HUES6 (cell line): ENCODE data around the gene CD79A.

Source experiments
- H3K27ac ChIP-seq: 2 replicates; pipeline ENCODE4 v1.7.0; 2013; ENCODE audit warnings: low read depth, mild to moderate bottlenecking, low read length, inconsistent platforms
- H3K27me3 ChIP-seq: 2 replicates; pipeline ENCODE4 v1.6.1; 2013; ENCODE audit warnings: low read length; ENCODE audit not compliant: control insufficient read depth, insufficient read depth
- H3K36me3 ChIP-seq: 2 replicates; pipeline ENCODE4 v1.6.1; 2013; ENCODE audit warnings: low read length; ENCODE audit not compliant: control insufficient read depth, insufficient read depth
- H3K4me1 ChIP-seq: 2 replicates; pipeline ENCODE4 v1.6.1; 2013; ENCODE audit warnings: low read length; ENCODE audit not compliant: control insufficient read depth, insufficient read depth
- H3K4me3 ChIP-seq: 2 replicates; pipeline ENCODE4 v1.5.1; 2013; ENCODE audit warnings: low read depth, low read length
- H3K9ac ChIP-seq: one replicate; pipeline ENCODE4 v1.6.1; 2013; ENCODE audit warnings: mild to moderate bottlenecking, low read length
- H3K9me3 ChIP-seq: 2 replicates; pipeline ENCODE4 v1.6.1; 2013; ENCODE audit warnings: low read depth, low read length; ENCODE audit not compliant: control insufficient read depth, insufficient read depth

The CD79A gene

GRCh38 chr19:41915776-41916414, 38.8 kb downstream of the CD79A start:
- no peak overlapping the region for H3K4me3 ChIP-seq
- H3K27ac ChIP-seq = no peak overlapping the region
- no peak overlapping the region for H3K9ac ChIP-seq
- H3K27me3 ChIP-seq = peaks cover 100% of the 10 kb centered on the region
- no peaks in the 10 kb centered on the region for H3K36me3 ChIP-seq
- peaks cover 13% of the 10 kb centered on the region; the same call in 1 of the 2 replicates for H3K4me1 ChIP-seq
- H3K9me3 ChIP-seq = no peaks in the 10 kb centered on the region

DNA sequence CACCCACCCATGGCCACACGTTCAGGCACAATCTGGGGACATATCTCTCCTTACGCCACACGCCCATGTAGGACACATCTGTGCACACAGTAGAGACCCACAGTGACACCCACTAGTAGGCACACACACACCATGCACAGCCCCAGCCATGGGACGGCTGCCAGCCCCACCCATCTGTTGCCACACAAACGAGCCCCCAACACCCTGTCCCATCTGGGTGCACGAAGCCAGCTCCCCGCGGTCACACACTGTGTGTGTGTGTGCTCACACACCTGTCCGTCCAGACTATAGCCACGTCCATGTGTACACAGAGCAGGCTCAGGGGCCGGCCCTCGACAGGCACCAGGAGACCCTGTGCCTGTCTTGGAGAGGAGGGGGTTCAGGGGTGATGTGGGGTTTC, 40.6 kb downstream of the CD79A start:
- H3K9me3 ChIP-seq = no peaks in the 10 kb centered on the region
- H3K27ac ChIP-seq = no peak overlapping the region
- no peak overlapping the region for H3K4me3 ChIP-seq
- peaks cover 16% of the 10 kb centered on the region; the same call in 1 of the 2 replicates for H3K4me1 ChIP-seq
- peaks cover 100% of the 10 kb centered on the region for H3K27me3 ChIP-seq
- no peaks in the 10 kb centered on the region for H3K36me3 ChIP-seq
- no peak overlapping the region for H3K9ac ChIP-seq

GRCh38 chr19:41918095-41918494, 41.0 kb downstream of the CD79A start:
- Histone ChIP-seq H3K27me3 (peaks cover 100% of the 10 kb centered on the region), H3K9ac (no peak overlapping the region), H3K4me3 (no peak overlapping the region), H3K27ac (no peak overlapping the region), H3K36me3 (no peaks in the 10 kb centered on the region), H3K4me1 (peaks cover 16% of the 10 kb centered on the region; the same call in 1 of the 2 replicates), H3K9me3 (no peaks in the 10 kb centered on the region)

DNA sequence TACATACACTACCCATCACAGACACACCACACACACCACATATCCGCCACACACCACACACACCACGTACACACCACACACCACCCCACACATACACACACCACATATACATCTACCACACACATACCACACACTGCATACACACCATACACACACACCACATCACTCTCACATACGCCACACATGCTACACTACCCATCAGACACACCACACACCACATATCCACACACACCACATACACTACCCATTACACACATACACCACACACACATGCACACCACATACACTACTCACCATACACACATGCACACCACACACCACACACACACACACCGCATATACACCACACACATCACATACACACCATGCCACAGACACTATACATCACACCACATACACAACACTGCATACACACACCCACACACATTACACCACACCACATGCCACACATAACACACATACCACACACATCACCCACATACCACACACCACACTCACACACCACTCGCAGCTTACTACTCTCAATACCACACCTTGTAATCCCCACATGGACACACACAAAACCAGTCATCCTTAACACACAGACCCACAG, 41.7 kb downstream of the CD79A start:
- no peak overlapping the region for H3K9ac ChIP-seq
- peaks cover 98% of the 10 kb centered on the region for H3K27me3 ChIP-seq
- no peak overlapping the region for H3K4me3 ChIP-seq
- H3K4me1 ChIP-seq = peaks cover 16% of the 10 kb centered on the region; the same call in 1 of the 2 replicates
- no peaks in the 10 kb centered on the region for H3K36me3 ChIP-seq
- H3K27ac ChIP-seq = no peak overlapping the region
- H3K9me3 ChIP-seq = no peaks in the 10 kb centered on the region

DNA sequence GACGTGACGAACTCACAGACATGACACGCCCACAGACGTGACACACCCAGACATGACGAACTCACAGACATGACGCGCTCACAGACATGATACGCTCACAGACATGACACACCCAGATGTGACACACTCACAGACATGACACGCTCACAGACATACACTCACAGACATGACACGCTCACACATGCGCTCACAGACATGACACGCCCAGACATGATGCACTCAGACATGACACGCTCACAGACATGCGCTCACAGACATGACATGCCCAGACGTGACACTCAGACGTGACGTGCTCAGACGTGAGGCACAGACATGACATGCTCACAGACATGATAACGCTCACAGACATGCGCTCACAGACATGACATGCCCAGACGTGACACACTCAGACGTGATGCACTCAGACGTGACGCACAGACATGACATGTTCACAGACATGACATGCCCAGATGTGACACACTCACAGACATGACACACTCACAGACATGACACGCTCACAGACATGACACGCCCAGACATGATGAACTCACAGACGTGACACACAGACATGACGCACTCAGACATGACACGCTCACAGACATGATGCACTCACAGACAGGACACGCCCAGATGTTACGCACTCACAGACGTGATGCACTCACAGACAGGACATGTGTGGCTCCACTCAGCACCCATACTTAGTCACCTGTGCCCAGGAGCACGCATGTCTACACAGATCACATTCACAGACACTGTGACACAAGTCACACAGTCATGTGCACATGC, 43.1 kb downstream of the CD79A start:
- Histone ChIP-seq H3K9me3 (no peaks in the 10 kb centered on the region), H3K9ac (no peak overlapping the region), H3K27me3 (peaks cover 97% of the 10 kb centered on the region), H3K36me3 (no peaks in the 10 kb centered on the region), H3K4me3 (no peak overlapping the region), H3K27ac (no peak overlapping the region), H3K4me1 (peaks cover 15% of the 10 kb centered on the region; the same call in 1 of the 2 replicates)

- Histone ChIP-seq H3K4me1 (peaks cover 11% of the 10 kb centered on the region; the same call in 1 of the 2 replicates), H3K4me3 (no peak overlapping the region), H3K27me3 (peaks cover 97% of the 10 kb centered on the region), H3K27ac (no peak overlapping the region), H3K9ac (no peak overlapping the region), H3K9me3 (no peaks in the 10 kb centered on the region), H3K36me3 (no peaks in the 10 kb centered on the region)
Measured at GRCh38 chr19:41920882-41921576, 44.0 kb downstream of the CD79A start.

- Histone ChIP-seq H3K4me1 (peaks cover 11% of the 10 kb centered on the region; the same call in 1 of the 2 replicates), H3K27ac (no peak overlapping the region), H3K9me3 (no peaks in the 10 kb centered on the region), H3K4me3 (peak overlapping the region; percentile 1; the same call in 1 of the 2 replicates), H3K36me3 (no peaks in the 10 kb centered on the region), H3K9ac (no peak overlapping the region), H3K27me3 (peaks cover 97% of the 10 kb centered on the region)
Measured at GRCh38 chr19:41921577-41922576, 44.8 kb downstream of the CD79A start.

- Histone ChIP-seq H3K4me1 (peaks cover 11% of the 10 kb centered on the region; the same call in 1 of the 2 replicates), H3K27ac (no peak overlapping the region), H3K36me3 (no peaks in the 10 kb centered on the region), H3K9me3 (no peaks in the 10 kb centered on the region), H3K27me3 (peaks cover 97% of the 10 kb centered on the region), H3K9ac (no peak overlapping the region), H3K4me3 (peak overlapping the region; percentile 1; the same call in 1 of the 2 replicates)
Measured at GRCh38 chr19:41922585-41922984, 45.5 kb downstream of the CD79A start.

GRCh38 chr19:41923045-41923788, 46.1 kb downstream of the CD79A start:
- H3K9me3 ChIP-seq = no peaks in the 10 kb centered on the region
- H3K4me1 ChIP-seq = peaks cover 11% of the 10 kb centered on the region; the same call in 1 of the 2 replicates
- no peak overlapping the region for H3K27ac ChIP-seq
- H3K27me3 ChIP-seq = peaks cover 95% of the 10 kb centered on the region
- H3K9ac ChIP-seq = no peak overlapping the region
- H3K4me3 ChIP-seq = no peak overlapping the region
- H3K36me3 ChIP-seq = no peaks in the 10 kb centered on the region
